GM12878 (cell line): Measurements from ENCODE around the gene TUFM. TPM values are rescaled to one million over a fixed set of nuclear protein-coding genes. Genes with fewer than 3 reads are reported as not detected.

ENCODE experiments used
- BRCA1 ChIP-seq: IDR thresholded peaks from 2 replicates; pipeline ENCODE4 v1.6.1; 2011; ENCODE audit warnings: low read depth, low read length, improper control_type of control experiment
- CBX3 ChIP-seq: fragments of 200-600 bp; sonication (generic); IDR thresholded peaks from 2 replicates; pipeline ENCODE4 v1.6.1; 2016; ENCODE audit warnings: low read depth, borderline replicate concordance
- CEBPZ ChIP-seq: fragments of 150-350 bp; IDR thresholded peaks from 2 replicates; pipeline ENCODE4 v1.6.1; 2016; ENCODE audit warnings: low read depth, low read length
- DPF2 ChIP-seq: fragments of 450-650 bp; IDR thresholded peaks from 2 replicates; pipeline ENCODE4 v1.6.1; 2017; ENCODE audit warnings: mild to moderate bottlenecking
- ESRRA ChIP-seq: IDR thresholded peaks from 2 replicates; pipeline ENCODE4 v1.6.1; 2012; ENCODE audit warnings: mild to moderate bottlenecking, low read length, improper control_type of control experiment
- FOS ChIP-seq: IDR thresholded peaks from 3 replicates; pipeline ENCODE4 v1.6.1; 2011; ENCODE audit warnings: borderline replicate concordance; ENCODE audit not compliant: insufficient read length; ENCODE audit errors: extremely low read depth
- GABPA ChIP-seq: IDR thresholded peaks from 2 replicates; pipeline ENCODE4 v1.6.1; 2014; ENCODE audit warnings: antibody characterized with exemption, low read depth, mild to moderate bottlenecking, inconsistent platforms
- HCFC1 ChIP-seq: fragments of 150-350 bp; IDR thresholded peaks from 2 replicates; pipeline ENCODE4 v1.6.1; 2014; ENCODE audit warnings: low read length
- HSF1 ChIP-seq: fragments of 150-350 bp; IDR thresholded peaks from 2 replicates; pipeline ENCODE4 v1.6.1; 2014; ENCODE audit warnings: mild to moderate bottlenecking, low read depth, low read length
- LARP7 ChIP-seq: fragments of 450-650 bp; IDR thresholded peaks from 2 replicates; pipeline ENCODE4 v1.6.1; 2017; ENCODE audit warnings: mild to moderate bottlenecking
- MEF2A ChIP-seq: IDR thresholded peaks from 2 replicates; pipeline ENCODE4 v1.6.1; 2011; ENCODE audit warnings: low read depth, mild to moderate bottlenecking, low read length, moderate library complexity; ENCODE audit not compliant: insufficient read depth
- PAX5 ChIP-seq: IDR thresholded peaks from 2 replicates; pipeline ENCODE4 v1.6.1; 2011; ENCODE audit warnings: low read depth, low read length, borderline replicate concordance
- RELA ChIP-seq: fragments of 450-650 bp; IDR thresholded peaks from 2 replicates; pipeline ENCODE4 v1.8.0; 2014; ENCODE audit warnings: borderline replicate concordance; ENCODE audit not compliant: partially characterized antibody
- SIN3A ChIP-seq: IDR thresholded peaks from 2 replicates; pipeline ENCODE4 v1.6.1; 2012; ENCODE audit warnings: low read depth, low read length, improper control_type of control experiment
- SIX5 ChIP-seq: IDR thresholded peaks from 2 replicates; pipeline ENCODE4 v1.6.1; 2011; ENCODE audit warnings: mild to moderate bottlenecking, low read depth, low read length, moderate library complexity; ENCODE audit not compliant: severe bottlenecking
- SMC3 ChIP-seq: IDR thresholded peaks from 2 replicates; pipeline ENCODE4 v1.6.1; 2011; ENCODE audit warnings: low read length, improper control_type of control experiment, borderline replicate concordance
- TAF1 ChIP-seq: IDR thresholded peaks from 2 replicates; pipeline ENCODE4 v1.6.1; 2011; ENCODE audit warnings: mild to moderate bottlenecking, low read depth, low read length, borderline replicate concordance
- ZBTB40 ChIP-seq: fragments of 450-650 bp; IDR thresholded peaks from 2 replicates; pipeline ENCODE4 v1.6.1; 2016; ENCODE audit warnings: mild to moderate bottlenecking, moderate library complexity, borderline replicate concordance
- ZNF384 ChIP-seq: IDR thresholded peaks from 2 replicates; pipeline ENCODE4 v1.6.1; 2012; ENCODE audit warnings: low read depth, mild to moderate bottlenecking, low read length, improper control_type of control experiment, borderline replicate concordance
- polyA plus RNA-seq, 11 experiments: library from polyadenylated mRNA; depleted of rRNA in 4 of 11; unstranded in 6 of 11; stranded (reverse) in 5 of 11; fragments of >200 nt; fragmentation: Nextera tagmentation in 4 of 11; fragmentation: Illumina TruSeq in 1 of 11; extraction: Ambion mirVana in 4 of 11; extraction: Trizol in 1 of 11; gene quantifications; 1 replicate in 1 of 11; 2 replicates in 10 of 11; pipeline versions ENCODE4 v1.2.1 to v1.2.3, GENCODE V29; 2011 to 2016; ENCODE audit warnings: inconsistent platforms in 2 of 11, missing spikeins in 2 of 11, low read depth in 1 of 11
- total RNA-seq, 4 experiments: library from RNA; depleted of rRNA in 3 of 4; stranded (reverse); fragments of >200 nt in 3 of 4; fragmentation: Illumina TruSeq in 1 of 4; extraction: Trizol in 1 of 4; gene quantifications; 2 replicates each; pipeline versions ENCODE4 v1.2.1 to v1.2.3, GENCODE V29; 2013 to 2021
- TF ChIP-seq, protein P1 (sequence below): IDR thresholded peaks from 2 replicates; pipeline ENCODE4 v1.6.1; 2011; ENCODE audit warnings: low read depth, mild to moderate bottlenecking, low read length, moderate library complexity, borderline replicate concordance; ENCODE audit errors: extremely low read depth

Gene TUFM
- total and polyA plus RNA-seq, 10 of the 15 experiments (the other 5 are each of a cell fraction or from before 2014, with no cell fraction given), result 23.4 to 354 (median 182) TPM

- TF ChIP-seq FOS, result no peak
- TF ChIP-seq CEBPZ, result no peak
- peak; percentile 24; the same call in 1 of the 2 replicates for TF ChIP-seq ESRRA
- peak; percentile 68 for TF ChIP-seq RELA
- TF ChIP-seq PAX5, result peak; percentile 54; the same call in 1 of the 2 replicates
- TF ChIP-seq BRCA1, result no peak
- peak; percentile 78 for TF ChIP-seq SIN3A
- peak; percentile 78 for TF ChIP-seq SIX5
- TF ChIP-seq HCFC1, result peak; percentile 94
- peak; percentile 70 for TF ChIP-seq DPF2
- TF ChIP-seq TAF1, result peak; percentile 76; the same call in 1 of the 2 replicates
- TF ChIP-seq, protein P1, sequence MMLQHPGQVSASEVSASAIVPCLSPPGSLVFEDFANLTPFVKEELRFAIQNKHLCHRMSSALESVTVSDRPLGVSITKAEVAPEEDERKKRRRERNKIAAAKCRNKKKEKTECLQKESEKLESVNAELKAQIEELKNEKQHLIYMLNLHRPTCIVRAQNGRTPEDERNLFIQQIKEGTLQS, result peak; percentile 32; the same call in 1 of the 2 replicates
- 0 out of 2 replicates have a peak, but pooled peaks have one; percentile 1 for TF ChIP-seq ZNF384
- TF ChIP-seq LARP7, result peak; percentile 79
- TF ChIP-seq SMC3, result no peak; the same call in 1 of the 2 replicates
- peak; percentile 98 for TF ChIP-seq ZBTB40
- TF ChIP-seq HSF1, result peak; percentile 73; the same call in 1 of the 2 replicates
- TF ChIP-seq MEF2A, result peak; percentile 54; the same call in 1 of the 2 replicates
- peak; percentile 99 for TF ChIP-seq GABPA
- no peak for TF ChIP-seq CBX3
Measured at GRCh38 chr16:28846080-28846932, at the start of gene TUFM (continued).
